Measurements from ENCODE around the gene TP53I13. TPM values are rescaled to one million over a fixed set of nuclear protein-coding genes. Genes with fewer than 3 reads are reported as not detected.

The TP53I13 gene
- total and polyA plus RNA-seq, 2 donors (not counting 3 experiments of a cell fraction or from before 2014, with no cell fraction given): 41.1 to 42.7 TPM

DNA sequence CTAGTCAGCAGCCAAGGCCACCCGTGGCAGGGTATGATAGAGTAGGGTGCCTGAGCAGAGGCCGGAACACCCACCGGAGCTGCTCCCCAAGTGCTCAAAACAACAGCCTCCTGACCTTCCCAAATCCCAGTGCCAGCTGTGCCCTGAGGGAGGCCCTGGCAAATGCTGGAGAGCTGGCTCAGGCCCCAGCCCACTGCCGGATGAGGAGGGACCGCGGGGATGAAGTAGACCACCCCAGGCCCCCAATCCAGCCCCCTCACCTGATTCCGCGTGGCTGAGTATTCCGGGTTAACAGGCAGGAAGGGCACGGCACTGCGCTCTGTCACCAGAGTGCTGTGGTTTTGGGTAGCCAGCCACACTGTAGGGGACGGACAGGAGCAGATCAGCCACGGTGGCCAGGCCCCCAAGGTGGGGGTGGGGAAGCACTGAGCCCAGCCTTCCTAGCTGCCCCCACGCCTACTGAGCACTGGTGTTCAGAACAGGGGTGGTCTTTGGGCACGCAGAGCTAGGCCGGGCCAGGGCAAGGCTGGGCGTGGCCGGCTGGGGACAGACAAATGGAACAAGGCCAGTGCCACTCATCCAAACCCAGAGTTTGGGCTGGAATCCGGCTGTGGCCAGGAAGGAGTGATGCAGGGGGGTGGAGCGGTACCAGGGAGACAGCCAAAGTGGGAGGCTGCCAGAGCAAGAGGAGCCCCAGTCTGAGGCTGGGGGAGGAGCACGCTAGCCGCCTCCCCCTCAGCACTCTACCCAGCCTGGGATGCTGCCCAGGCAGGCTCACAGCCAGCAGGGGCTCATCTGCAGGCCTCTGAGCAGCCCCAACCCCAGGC, 9.1 kb downstream of the TP53I13 start:
- no TSS peak for BruUV-seq (replicated peaks)
- H3K9me1 ChIP-seq (replicated peaks; ENCODE audit: control insufficient read depth, extremely low read depth, insufficient read depth, low read length): no peaks in the 10 kb centered on the region
- dilution Hi-C loops (cut with MboI; ENCODE audit: extremely low pct_ligation_motif_present, low sequenced_read_pairs) (no loop called here), intact Hi-C loops (cut with micrococcal nuclease) (no loop called here)
- H3K4me1 ChIP-seq (ENCODE audit: control insufficient read depth, extremely low read depth, insufficient read depth, low read length): peaks cover 3% of the 10 kb centered on the region
- no peak overlapping the region for H2AFZ ChIP-seq (ENCODE audit: low read depth, low read length)
- no peak for FAIRE-seq
- ChIA-PET CTCF (interaction anchor here (1.1 to 9.4 kb wide), 6 partner anchors 15 to 516 kb away, joined by 3 to 152 read pairs (median 8); partner anchors contain the start of gene ANKRD13B), POLR2A (no interaction called here)
- no peak for DNase-seq (ENCODE audit: low read depth, low spot score)
- no peak overlapping the region for H3K4me2 ChIP-seq (ENCODE audit: insufficient read depth, low read length)
- H3K9ac ChIP-seq (replicated peaks; ENCODE audit: extremely low read depth, insufficient read depth, low read length): no peak overlapping the region
- H3K36me3 ChIP-seq (ENCODE audit: control insufficient read depth in 2 of 2, extremely low read depth in 1 of 2, insufficient read depth in 2 of 2, low read length in 2 of 2): peaks cover 24 to 62% of the 10 kb centered on the region in 2 experiments
- no peaks in the 10 kb centered on the region for H3K27me3 ChIP-seq (ENCODE audit: control insufficient read depth in 2 of 2, insufficient read depth in 2 of 2, low read length in 2 of 2)
- H3K9me3 ChIP-seq (replicated peaks; ENCODE audit: control insufficient read depth, insufficient read depth, low read length): no peaks in the 10 kb centered on the region
- peaks cover 12% of the 10 kb centered on the region for H3K79me2 ChIP-seq (ENCODE audit: control insufficient read depth, insufficient read depth, low read length)
- no peaks in the 10 kb centered on the region for H4K20me1 ChIP-seq (replicated peaks; ENCODE audit: control insufficient read depth, extremely low read depth, insufficient read depth, low read length)
- H3K27ac ChIP-seq (ENCODE audit: insufficient read depth, low read depth, low read length): no peak overlapping the region
- no peak overlapping the region for H3K4me3 ChIP-seq (replicated peaks in 1 of 3; ENCODE audit: insufficient read depth in 1 of 3, low read depth in 1 of 3, low read length in 3 of 3)
- TF ChIP-seq POLR2A (IDR thresholded peaks at IDR 0.05; ENCODE audit: low read depth, low read length) (no peak), FOS (IDR thresholded peaks at IDR 0.05; ENCODE audit: borderline replicate concordance, insufficient read depth, low read length) (no peak), GATA2 (IDR thresholded peaks at IDR 0.05; ENCODE audit: insufficient read depth, insufficient read length, low read depth, low read length) (no peak), MAX (IDR thresholded peaks at IDR 0.05; ENCODE audit: insufficient read depth, insufficient read length) (no peak), POLR2AphosphoS5 (IDR thresholded peaks at IDR 0.05; ENCODE audit: insufficient read depth, low read depth, low read length) (no peak), JUN (IDR thresholded peaks at IDR 0.05; ENCODE audit: borderline replicate concordance, insufficient read depth, insufficient read length, low read depth) (no peak), MYC (IDR thresholded peaks at IDR 0.05; ENCODE audit: low read depth, low read length) (no peak), EZH2 (IDR thresholded peaks at IDR 0.05; ENCODE audit: borderline replicate concordance, low read depth, low read length, severe bottlenecking) (no peak)
- TF ChIP-seq, protein P1, sequence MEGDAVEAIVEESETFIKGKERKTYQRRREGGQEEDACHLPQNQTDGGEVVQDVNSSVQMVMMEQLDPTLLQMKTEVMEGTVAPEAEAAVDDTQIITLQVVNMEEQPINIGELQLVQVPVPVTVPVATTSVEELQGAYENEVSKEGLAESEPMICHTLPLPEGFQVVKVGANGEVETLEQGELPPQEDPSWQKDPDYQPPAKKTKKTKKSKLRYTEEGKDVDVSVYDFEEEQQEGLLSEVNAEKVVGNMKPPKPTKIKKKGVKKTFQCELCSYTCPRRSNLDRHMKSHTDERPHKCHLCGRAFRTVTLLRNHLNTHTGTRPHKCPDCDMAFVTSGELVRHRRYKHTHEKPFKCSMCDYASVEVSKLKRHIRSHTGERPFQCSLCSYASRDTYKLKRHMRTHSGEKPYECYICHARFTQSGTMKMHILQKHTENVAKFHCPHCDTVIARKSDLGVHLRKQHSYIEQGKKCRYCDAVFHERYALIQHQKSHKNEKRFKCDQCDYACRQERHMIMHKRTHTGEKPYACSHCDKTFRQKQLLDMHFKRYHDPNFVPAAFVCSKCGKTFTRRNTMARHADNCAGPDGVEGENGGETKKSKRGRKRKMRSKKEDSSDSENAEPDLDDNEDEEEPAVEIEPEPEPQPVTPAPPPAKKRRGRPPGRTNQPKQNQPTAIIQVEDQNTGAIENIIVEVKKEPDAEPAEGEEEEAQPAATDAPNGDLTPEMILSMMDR (IDR thresholded peaks at IDR 0.05; ENCODE audit: extremely low read depth in 1 of 2, insufficient read depth in 1 of 2, low read depth in 1 of 2, low read length in 2 of 2): no peak
